K562 (cell line): ENCODE results near the gene TRIM23. TPM values are rescaled to one million over a fixed set of nuclear protein-coding genes. Genes with fewer than 3 reads are reported as not detected.

Source experiments
- ATAC-seq: fragments of 200-7000 bp; cut with Tn5 transposase; 3 replicates; pipeline ENCODE4 v1.9.1; 2020; ENCODE audit warnings: moderate library complexity
- BruUV-seq: library from RNA; stranded (reverse); fragments of 400-500 nt; replicated peaks from 2 replicates; lab custom pipeline; 2021; lab: Mats Ljungman, UMichigan
- CTCF ChIA-PET: fragments of 300-600 bp; formaldehyde crosslinking; extraction: SDS; loops from one replicate; lab custom pipeline; 2021; ENCODE audit warnings: low intra/inter-chr PET ratio; lab: Yijun Ruan, JAX
- POLR2A ChIA-PET: fragments of 300-600, 350-650 bp; sonication (Branson Sonifier 250); formaldehyde crosslinking; extraction: SDS; loops from one replicate; lab custom pipeline; 2021; ENCODE audit warnings: antibody characterized with exemption, inconsistent platforms; lab: Yijun Ruan, JAX
- DNase-seq, 4 experiments: peaks; one replicate each; pipeline versions ENCODE4 v3.0.0 to v3.0.0-alpha.2; 2011 to 2018; ENCODE audit warnings: low spot score in 3 of 4, mixed read lengths in 3 of 4; ENCODE audit errors: extremely low read depth in 1 of 4
- FAIRE-seq: peaks from 2 replicates; lab custom pipeline; 2011; peaks lifted over from hg19 to GRCh38; lab: Jason Lieb, UNC
- H2AFZ ChIP-seq: 2 replicates; pipeline ENCODE4 v1.6.0; 2011; ENCODE audit warnings: low read depth, low read length, control low read depth, inconsistent platforms
- H3K27ac ChIP-seq: fragments of 200-600 bp; 3 replicates; pipeline ENCODE4 v1.8.0; 2011; ENCODE audit warnings: low read depth, mild to moderate bottlenecking, control low read depth, inconsistent platforms, low read length, moderate library complexity, mixed read lengths; ENCODE audit errors: extremely low read depth
- H3K27me3 ChIP-seq, 2 experiments: fragments of 300-600 bp in 1 of 2; 2 replicates in 1 of 2; 3 replicates in 1 of 2; pipeline versions ENCODE4 v1.6.0 to v1.8.0; 2011; ENCODE audit warnings: inconsistent platforms in 2 of 2, low read length in 2 of 2, mild to moderate bottlenecking in 1 of 2, mixed read lengths in 1 of 2, moderate library complexity in 1 of 2; ENCODE audit not compliant: control insufficient read depth in 2 of 2, insufficient read depth in 2 of 2
- H3K36me3 ChIP-seq: fragments of 300-600 bp; 3 replicates; pipeline ENCODE4 v1.8.0; 2011; ENCODE audit warnings: mild to moderate bottlenecking, low read length, inconsistent platforms; ENCODE audit not compliant: control insufficient read depth, insufficient read depth
- H3K4me1 ChIP-seq, 2 experiments: fragments of 200-600 bp in 1 of 2; replicated peaks in 1 of 2; 2 replicates in 1 of 2; 3 replicates in 1 of 2; pipeline versions ENCODE4 v1.5.1 to v1.8.0; 2011; ENCODE audit warnings: inconsistent platforms in 2 of 2, low read length in 2 of 2, mild to moderate bottlenecking in 1 of 2, mixed read lengths in 1 of 2, moderate library complexity in 1 of 2; ENCODE audit not compliant: control insufficient read depth in 2 of 2, insufficient read depth in 2 of 2
- H3K4me2 ChIP-seq: 2 replicates; pipeline ENCODE4 v1.6.1; 2011; ENCODE audit warnings: low read length, control low read depth, inconsistent platforms, mixed read lengths; ENCODE audit not compliant: insufficient read depth
- H3K4me3 ChIP-seq: fragments of 200-600 bp; sonication (generic), shearing (Covaris generic); 2 replicates; pipeline ENCODE4 v1.5.1; 2016; ENCODE audit warnings: control low read depth, inconsistent platforms
- H3K79me2 ChIP-seq: fragments of 200-600 bp; 3 replicates; pipeline ENCODE4 v1.8.0; 2011; ENCODE audit warnings: low read length, inconsistent platforms; ENCODE audit not compliant: control insufficient read depth, insufficient read depth
- H3K9ac ChIP-seq, 2 experiments: 2 replicates each; pipeline versions ENCODE4 v1.6.0 to v1.6.1; 2011; ENCODE audit warnings: low read depth in 2 of 2, low read length in 2 of 2, control low read depth in 1 of 2, inconsistent platforms in 1 of 2, mild to moderate bottlenecking in 1 of 2, mixed read lengths in 1 of 2; ENCODE audit not compliant: insufficient read depth in 1 of 2
- H3K9me1 ChIP-seq: one replicate; pipeline ENCODE4 v1.6.0; 2011; ENCODE audit warnings: inconsistent platforms, mild to moderate bottlenecking, low read length, moderate library complexity; ENCODE audit not compliant: control insufficient read depth, insufficient read depth
- H3K9me3 ChIP-seq: replicated peaks from 2 replicates; pipeline ENCODE4 v1.5.1; 2011; ENCODE audit warnings: low read depth, low read length, inconsistent platforms; ENCODE audit not compliant: control insufficient read depth, insufficient read depth
- H4K20me1 ChIP-seq: replicated peaks from 2 replicates; pipeline ENCODE4 v1.6.1; 2011; ENCODE audit warnings: low read length, inconsistent platforms, mixed read lengths; ENCODE audit not compliant: control insufficient read depth, insufficient read depth
- ASH1L ChIP-seq: fragments of 450-650 bp; IDR thresholded peaks from 2 replicates; pipeline ENCODE4 v1.6.1; 2018; ENCODE audit warnings: borderline replicate concordance, mild to moderate bottlenecking, low read depth; ENCODE audit not compliant: partially characterized antibody
- DNMT1 ChIP-seq: fragments of 450-650 bp; IDR thresholded peaks from 2 replicates; pipeline ENCODE4 v1.6.1; 2016; ENCODE audit warnings: antibody characterized with exemption, mild to moderate bottlenecking
- SMAD3 ChIP-seq: fragments of 450-650 bp; formaldehyde crosslinking; conservative IDR thresholded peaks from 2 replicates; pipeline ENCODE4 v1.4.0; 2020; ENCODE audit warnings: mild to moderate bottlenecking
- TAF15 ChIP-seq: fragments of 200-400 bp; formaldehyde crosslinking; IDR thresholded peaks from 2 replicates; pipeline ENCODE4 v1.6.1; 2017; ENCODE audit warnings: mild to moderate bottlenecking, low read depth, low read length, moderate library complexity
- YBX1 ChIP-seq: fragments of 450-650 bp; IDR thresholded peaks from 2 replicates; pipeline ENCODE4 v1.7.1; 2016; ENCODE audit warnings: mild to moderate bottlenecking
- ZNF165 ChIP-seq: fragments of 250-450 bp; sonication (Bioruptor Pico); IDR thresholded peaks from 2 replicates; pipeline ENCODE4 v1.4.0; 2020; ENCODE audit warnings: borderline replicate concordance
- WGBS: fragments of 100-300 bp; shearing (Covaris generic); methylation state at CpG from one replicate; pipeline ENCODE4 v1.1.6; 2016; ENCODE audit warnings: low coverage, mixed read lengths; ENCODE audit not compliant: insufficient coverage; ENCODE audit errors: missing lambda C conversion rate; 5-methylcytosine and 5-hydroxymethylcytosine counted together
- in situ Hi-C: fragments of 300-500 bp; cut with MboI; formaldehyde crosslinking; loops from 4 replicates; pipeline ENCODE4 v1.15.0; 2018; ENCODE audit warnings: inconsistent platforms, mixed read lengths
- intact Hi-C: fragments of 100-400 bp; cut with micrococcal nuclease; formaldehyde crosslinking; loops from 2 replicates; pipeline ENCODE4 v1.14.2; 2022
- polyA plus RNA-seq, 8 experiments: library from polyadenylated mRNA; depleted of rRNA in 4 of 8; stranded (reverse) in 5 of 8; unstranded in 3 of 8; fragments of >200 nt; fragmentation: Nextera tagmentation in 2 of 8; fragmentation: Illumina TruSeq in 1 of 8; extraction: Ambion mirVana in 2 of 8; extraction: Trizol in 1 of 8; gene quantifications; 2 replicates each; pipeline versions ENCODE4 v1.2.1 to v1.2.3, GENCODE V29; 2011 to 2014; ENCODE audit warnings: inconsistent platforms in 1 of 8, missing spikeins in 1 of 8
- total RNA-seq, 7 experiments: library from RNA; depleted of rRNA in 6 of 7; stranded (reverse); fragments of >200 nt in 6 of 7; fragmentation: Illumina TruSeq in 2 of 7; extraction: Trizol in 2 of 7; gene quantifications; 2 replicates each; pipeline versions ENCODE4 v1.2.1 to v1.2.3, GENCODE V29; 2011 to 2021; ENCODE audit warnings: low replicate concordance in 1 of 7
- TF ChIP-seq, protein P1 (sequence below): fragments of 250-450 bp; sonication (Bioruptor Pico); IDR thresholded peaks from 2 replicates; pipeline ENCODE4 v1.9.0; 2021; ENCODE audit warnings: mild to moderate bottlenecking
- TF ChIP-seq, protein P2 (sequence below), 2 experiments: fragments of 450-650 bp; IDR thresholded peaks; 2 replicates each; pipeline ENCODE4 v1.6.1; 2016; ENCODE audit warnings: mild to moderate bottlenecking in 2 of 2, borderline replicate concordance in 1 of 2, low read depth in 1 of 2, moderate library complexity in 1 of 2
- TF ChIP-seq, protein P3 (sequence below): fragments of 250-450 bp; sonication (Bioruptor Pico); IDR thresholded peaks from 2 replicates; pipeline ENCODE4 v1.4.0; 2020

TRIM23 gene
- total and polyA plus RNA-seq, 9 of the 15 experiments (the other 6 are each of a cell fraction or from before 2014, with no cell fraction given), result 2.4 to 8.5 (median 4.9) TPM

DNA sequence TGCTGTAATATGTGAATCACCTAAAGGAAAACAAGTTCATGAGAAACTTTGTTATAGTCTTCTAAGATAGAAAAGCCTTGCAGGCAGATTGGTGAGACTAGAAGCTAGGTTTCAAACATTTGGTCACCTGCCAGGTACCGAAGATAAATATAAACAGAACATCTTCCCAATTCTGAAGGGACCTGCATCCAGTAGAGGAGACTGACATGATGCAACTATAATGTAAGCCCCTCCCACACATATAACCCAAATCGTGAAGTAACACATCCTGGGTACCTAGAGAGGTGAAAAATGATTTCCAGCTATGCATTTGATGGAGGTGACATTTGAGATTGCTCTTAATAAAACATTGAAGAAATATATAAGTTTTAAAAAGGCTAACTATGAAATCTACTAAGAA is 30.6 kb upstream of the TRIM23 start (continued):
- TF ChIP-seq, protein P1, sequence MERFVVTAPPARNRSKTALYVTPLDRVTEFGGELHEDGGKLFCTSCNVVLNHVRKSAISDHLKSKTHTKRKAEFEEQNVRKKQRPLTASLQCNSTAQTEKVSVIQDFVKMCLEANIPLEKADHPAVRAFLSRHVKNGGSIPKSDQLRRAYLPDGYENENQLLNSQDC (CRISPR knock-in tag), result no peak

DNA sequence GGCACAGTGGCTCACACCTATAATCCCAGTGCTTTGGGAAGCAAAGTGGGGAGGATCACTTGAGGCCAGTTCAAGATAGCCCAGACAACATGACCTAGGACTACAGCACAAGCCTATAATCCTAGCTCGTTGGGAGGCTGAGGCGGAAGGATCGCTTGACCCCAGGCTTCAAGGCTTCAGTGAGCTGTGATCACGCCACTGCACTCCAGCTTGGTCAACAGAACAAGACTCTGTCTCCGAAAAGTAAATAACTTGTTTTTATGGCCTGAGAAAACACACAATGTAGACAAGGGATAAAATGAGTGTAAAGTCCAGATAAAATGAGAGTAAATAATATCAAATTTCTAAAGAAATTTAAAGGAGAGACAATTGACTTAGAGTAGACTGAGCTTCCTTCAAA is 27.0 kb upstream of the TRIM23 start:
- no peak for DNase-seq
- no TSS peak for BruUV-seq
- intact Hi-C loops, result no loop called here
- Histone ChIP-seq H3K36me3 (peaks cover 24% of the 10 kb centered on the region; the same call in 2 of the 3 replicates), H3K79me2 (no peaks in the 10 kb centered on the region), H4K20me1 (no peaks in the 10 kb centered on the region), H3K9me1 (no peaks in the 10 kb centered on the region), H3K4me2 (no peak overlapping the region), H3K4me1 (no peaks in the 10 kb centered on the region), H2AFZ (no peak overlapping the region), H3K9me3 (no peaks in the 10 kb centered on the region), H3K4me3 (no peak overlapping the region), H3K27me3 (no peaks in the 10 kb centered on the region), H3K9ac (no peak overlapping the region; a peak in 1 of 4 replicates), H3K27ac (no peak overlapping the region)
- FAIRE-seq, result peak; percentile 15
- no peak for ATAC-seq
- WGBS, result 72% methylated on average over 4 of the region's 5 CpGs
- in situ Hi-C loops, result no loop called here
- ChIA-PET POLR2A (interaction anchor here (0.6 to 1.7 kb wide), 6 partner anchors 10 to 74 kb away, joined by 3 to 5 read pairs (median 4); partner anchors contain the start of genes SHLD3 and TRAPPC13), CTCF (no interaction called here)
- TF ChIP-seq YBX1 (no peak), ASH1L (no peak), ZNF165 (no peak), TAF15 (no peak), DNMT1 (no peak), SMAD3 (no peak)
- TF ChIP-seq, protein P2, sequence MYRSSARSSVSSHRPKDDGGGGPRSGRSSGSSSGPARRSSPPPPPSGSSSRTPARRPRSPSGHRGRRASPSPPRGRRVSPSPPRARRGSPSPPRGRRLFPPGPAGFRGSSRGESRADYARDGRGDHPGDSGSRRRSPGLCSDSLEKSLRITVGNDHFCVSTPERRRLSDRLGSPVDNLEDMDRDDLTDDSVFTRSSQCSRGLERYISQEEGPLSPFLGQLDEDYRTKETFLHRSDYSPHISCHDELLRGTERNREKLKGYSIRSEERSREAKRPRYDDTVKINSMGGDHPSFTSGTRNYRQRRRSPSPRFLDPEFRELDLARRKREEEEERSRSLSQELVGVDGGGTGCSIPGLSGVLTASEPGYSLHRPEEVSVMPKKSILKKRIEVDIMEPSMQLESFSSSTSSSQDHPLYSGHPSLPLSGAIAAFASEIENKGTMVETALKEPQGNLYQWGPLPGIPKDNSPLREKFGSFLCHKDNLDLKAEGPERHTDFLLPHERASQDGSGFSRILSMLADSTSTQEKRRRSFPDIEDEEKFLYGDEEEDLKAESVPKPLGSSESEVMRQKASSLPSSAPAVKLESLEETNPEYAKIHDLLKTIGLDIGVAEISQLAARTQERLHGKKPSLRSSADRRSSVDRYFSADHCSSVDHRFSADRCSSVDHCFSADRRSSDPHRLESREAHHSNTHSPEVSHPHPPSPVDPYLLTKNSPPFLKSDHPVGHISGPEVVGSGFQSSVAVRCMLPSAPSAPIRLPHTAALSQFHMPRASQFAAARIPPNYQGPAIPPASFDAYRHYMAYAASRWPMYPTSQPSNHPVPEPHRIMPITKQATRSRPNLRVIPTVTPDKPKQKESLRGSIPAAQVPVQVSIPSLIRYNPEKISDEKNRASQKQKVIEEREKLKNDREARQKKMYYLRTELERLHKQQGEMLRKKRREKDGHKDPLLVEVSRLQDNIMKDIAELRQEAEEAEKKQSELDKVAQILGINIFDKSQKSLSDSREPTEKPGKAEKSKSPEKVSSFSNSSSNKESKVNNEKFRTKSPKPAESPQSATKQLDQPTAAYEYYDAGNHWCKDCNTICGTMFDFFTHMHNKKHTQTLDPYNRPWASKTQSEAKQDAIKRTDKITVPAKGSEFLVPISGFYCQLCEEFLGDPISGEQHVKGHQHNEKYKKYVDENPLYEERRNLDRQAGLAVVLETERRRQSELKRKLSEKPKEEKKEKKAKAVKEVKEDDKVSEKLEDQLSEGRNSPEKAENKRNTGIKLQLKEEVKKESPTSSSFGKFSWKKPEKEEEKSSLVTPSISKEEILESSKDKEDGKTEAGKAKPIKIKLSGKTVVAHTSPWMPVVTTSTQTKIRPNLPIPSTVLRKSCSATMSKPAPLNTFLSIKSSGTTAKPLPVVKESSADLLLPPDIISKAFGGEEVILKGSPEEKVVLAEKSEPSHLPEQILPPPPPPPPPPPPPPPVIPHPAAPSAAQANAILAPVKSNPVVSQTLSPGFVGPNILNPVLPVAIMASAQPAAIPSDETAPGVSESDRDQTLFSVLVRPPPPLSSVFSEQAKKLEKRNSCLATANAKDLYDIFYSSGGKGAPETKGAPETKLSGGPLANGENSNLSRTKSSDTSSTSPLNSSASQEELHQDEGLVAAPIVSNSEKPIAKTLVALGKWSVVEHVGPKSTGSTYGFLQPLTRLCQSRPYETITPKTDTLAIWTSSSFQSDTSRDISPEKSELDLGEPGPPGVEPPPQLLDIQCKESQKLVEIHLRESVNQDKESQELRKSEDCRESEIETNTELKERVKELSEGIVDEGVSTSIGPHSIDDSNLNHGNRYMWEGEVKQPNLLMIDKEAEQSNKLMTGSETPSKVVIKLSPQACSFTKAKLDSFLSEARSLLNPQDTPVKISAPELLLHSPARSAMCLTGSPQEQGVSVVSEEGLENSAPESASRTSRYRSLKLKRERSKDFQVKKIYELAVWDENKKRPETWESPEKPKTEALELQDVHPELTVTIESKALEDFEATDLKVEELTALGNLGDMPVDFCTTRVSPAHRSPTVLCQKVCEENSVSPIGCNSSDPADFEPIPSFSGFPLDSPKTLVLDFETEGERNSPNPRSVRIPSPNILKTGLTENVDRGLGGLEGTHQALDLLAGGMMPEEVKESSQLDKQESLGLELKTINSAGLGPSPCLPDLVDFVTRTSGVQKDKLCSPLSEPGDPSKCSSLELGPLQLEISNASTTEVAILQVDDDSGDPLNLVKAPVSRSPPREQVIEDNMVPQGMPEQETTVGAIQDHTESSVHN (IDR thresholded peaks at IDR 0.05; ENCODE audit: borderline replicate concordance in 1 of 2, low read depth in 1 of 2), result no peak
- TF ChIP-seq, protein P3, sequence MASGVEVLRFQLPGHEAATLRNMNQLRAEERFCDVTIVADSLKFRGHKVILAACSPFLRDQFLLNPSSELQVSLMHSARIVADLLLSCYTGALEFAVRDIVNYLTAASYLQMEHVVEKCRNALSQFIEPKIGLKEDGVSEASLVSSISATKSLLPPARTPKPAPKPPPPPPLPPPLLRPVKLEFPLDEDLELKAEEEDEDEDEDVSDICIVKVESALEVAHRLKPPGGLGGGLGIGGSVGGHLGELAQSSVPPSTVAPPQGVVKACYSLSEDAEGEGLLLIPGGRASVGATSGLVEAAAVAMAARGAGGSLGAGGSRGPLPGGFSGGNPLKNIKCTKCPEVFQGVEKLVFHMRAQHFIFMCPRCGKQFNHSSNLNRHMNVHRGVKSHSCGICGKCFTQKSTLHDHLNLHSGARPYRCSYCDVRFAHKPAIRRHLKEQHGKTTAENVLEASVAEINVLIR (CRISPR knock-in tag), result no peak
